SU-DHL-6 (cell line): Measurements from ENCODE around the gene HIVEP3.

Experiments used
- H2AFZ ChIP-seq: fragments of 200-600 bp; sonication (generic); 2 replicates; pipeline ENCODE4 v1.6.1; 2014; ENCODE audit warnings: low read depth, mild to moderate bottlenecking, moderate library complexity, mixed read lengths, antibody characterized with exemption, low read length; ENCODE audit not compliant: severe bottlenecking
- H3F3A ChIP-seq: fragments of 200-600 bp; shearing (Covaris generic); 2 replicates; pipeline ENCODE4 v1.6.0; 2016; ENCODE audit warnings: antibody characterized with exemption, mild to moderate bottlenecking; ENCODE audit not compliant: insufficient read depth
- H3K27ac ChIP-seq: fragments of 200-600 bp; sonication (generic); 2 replicates; pipeline ENCODE4 v1.5.1; 2016; ENCODE audit warnings: low read depth, mild to moderate bottlenecking, low read length, moderate library complexity, mixed read lengths
- H3K27me3 ChIP-seq: fragments of 200-600 bp; sonication (generic), shearing (Covaris generic); 2 replicates; pipeline ENCODE4 v1.6.0; 2014; ENCODE audit warnings: mild to moderate bottlenecking, low read length
- H3K36me3 ChIP-seq: fragments of 200-600 bp; sonication (generic); 2 replicates; pipeline ENCODE4 v1.6.1; 2014; ENCODE audit warnings: mild to moderate bottlenecking, low read length, mixed read lengths
- H3K4me2 ChIP-seq: fragments of 300-600, 200-600 bp; shearing (Covaris generic), sonication (generic); 2 replicates; pipeline ENCODE4 v1.6.0; 2014; ENCODE audit warnings: low read length, low read depth, mild to moderate bottlenecking; ENCODE audit not compliant: poor library complexity, severe bottlenecking
- H3K4me3 ChIP-seq: fragments of 200-600 bp; sonication (generic); 2 replicates; pipeline ENCODE4 v1.5.1; 2014; ENCODE audit warnings: antibody characterized with exemption, low read length, mild to moderate bottlenecking, mixed read lengths; ENCODE audit not compliant: insufficient read depth, poor library complexity, severe bottlenecking
- H3K79me2 ChIP-seq: fragments of 200-600 bp; sonication (generic); 2 replicates; pipeline ENCODE4 v1.6.1; 2014; ENCODE audit warnings: mild to moderate bottlenecking, low read length, moderate library complexity; ENCODE audit not compliant: insufficient read depth
- H3K9ac ChIP-seq: fragments of 200-600 bp; sonication (generic); 2 replicates; pipeline ENCODE4 v1.7.0; 2014; ENCODE audit warnings: mild to moderate bottlenecking, low read length
- H3K9me2 ChIP-seq: fragments of 200-600 bp; sonication (generic); replicated peaks from 2 replicates; pipeline ENCODE4 v1.6.1; 2014; ENCODE audit warnings: low read length; ENCODE audit not compliant: insufficient read depth
- H3K9me3 ChIP-seq: fragments of 200-600 bp; sonication (generic); 2 replicates; pipeline ENCODE4 v1.6.1; 2014; ENCODE audit warnings: low read length, mixed read lengths; ENCODE audit not compliant: insufficient read depth
- H4K20me1 ChIP-seq: fragments of 200-600 bp; sonication (generic); 2 replicates; pipeline ENCODE4 v1.6.1; 2014; ENCODE audit warnings: low read depth, mild to moderate bottlenecking, antibody characterized with exemption, low read length, moderate library complexity, mixed read lengths
- EZH2phosphoT487 ChIP-seq: fragments of 200-600 bp; sonication (generic), shearing (Covaris generic); conservative IDR thresholded peaks from 2 replicates; pipeline ENCODE4 v1.6.1; 2018; ENCODE audit warnings: mild to moderate bottlenecking, antibody characterized with exemption, low read length, moderate library complexity, mixed read lengths
- TF ChIP-seq, protein P1 (sequence below): fragments of 200-600 bp; sonication (generic); IDR thresholded peaks from one replicate; pipeline ENCODE4 v1.5.1; 2017; ENCODE audit warnings: antibody characterized with exemption, mild to moderate bottlenecking, low read length, moderate library complexity; ENCODE audit not compliant: insufficient read depth, poor library complexity, severe bottlenecking

The HIVEP3 gene

DNA sequence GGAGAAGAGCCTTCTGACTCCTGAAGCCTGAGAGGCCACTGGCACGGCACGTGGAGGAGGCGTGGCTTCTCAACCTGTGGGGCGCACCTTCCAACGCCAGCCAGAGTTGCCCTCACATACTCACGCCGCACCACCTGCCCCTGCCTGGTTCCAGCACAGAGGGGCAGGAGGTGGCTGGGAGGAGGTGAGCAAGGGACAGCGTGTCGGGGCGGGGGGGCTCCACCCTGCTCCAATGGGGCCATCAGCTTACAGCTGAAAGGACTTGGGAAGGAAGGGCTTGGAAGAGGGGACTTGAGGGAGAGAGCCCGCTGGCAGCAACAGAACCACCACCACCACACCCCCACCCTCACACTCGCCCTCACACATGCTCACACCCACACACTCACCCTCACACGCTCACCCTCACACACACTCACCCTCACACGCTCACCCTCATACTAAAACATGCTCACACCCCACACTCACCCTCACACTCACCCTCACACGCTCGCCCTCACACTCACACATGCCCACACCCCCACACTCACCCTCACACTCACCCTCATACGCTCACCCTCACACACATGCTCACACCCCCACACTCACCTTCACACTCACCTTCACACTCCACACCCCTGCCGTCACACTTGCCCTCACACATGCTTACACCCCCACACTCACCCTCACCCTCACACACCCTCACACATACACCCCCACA lies 392.7 kb downstream of the HIVEP3 start:
- no peaks in the 10 kb centered on the region for H3F3A ChIP-seq
- H4K20me1 ChIP-seq, result no peaks in the 10 kb centered on the region
- no peaks in the 10 kb centered on the region for H3K9me3 ChIP-seq
- no peak overlapping the region for H3K4me2 ChIP-seq
- H3K4me3 ChIP-seq, result no peak overlapping the region
- no peaks in the 10 kb centered on the region for H3K36me3 ChIP-seq
- H3K79me2 ChIP-seq, result no peaks in the 10 kb centered on the region
- H3K9me2 ChIP-seq, result no peaks in the 10 kb centered on the region
- TF ChIP-seq, protein P1, sequence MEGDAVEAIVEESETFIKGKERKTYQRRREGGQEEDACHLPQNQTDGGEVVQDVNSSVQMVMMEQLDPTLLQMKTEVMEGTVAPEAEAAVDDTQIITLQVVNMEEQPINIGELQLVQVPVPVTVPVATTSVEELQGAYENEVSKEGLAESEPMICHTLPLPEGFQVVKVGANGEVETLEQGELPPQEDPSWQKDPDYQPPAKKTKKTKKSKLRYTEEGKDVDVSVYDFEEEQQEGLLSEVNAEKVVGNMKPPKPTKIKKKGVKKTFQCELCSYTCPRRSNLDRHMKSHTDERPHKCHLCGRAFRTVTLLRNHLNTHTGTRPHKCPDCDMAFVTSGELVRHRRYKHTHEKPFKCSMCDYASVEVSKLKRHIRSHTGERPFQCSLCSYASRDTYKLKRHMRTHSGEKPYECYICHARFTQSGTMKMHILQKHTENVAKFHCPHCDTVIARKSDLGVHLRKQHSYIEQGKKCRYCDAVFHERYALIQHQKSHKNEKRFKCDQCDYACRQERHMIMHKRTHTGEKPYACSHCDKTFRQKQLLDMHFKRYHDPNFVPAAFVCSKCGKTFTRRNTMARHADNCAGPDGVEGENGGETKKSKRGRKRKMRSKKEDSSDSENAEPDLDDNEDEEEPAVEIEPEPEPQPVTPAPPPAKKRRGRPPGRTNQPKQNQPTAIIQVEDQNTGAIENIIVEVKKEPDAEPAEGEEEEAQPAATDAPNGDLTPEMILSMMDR, result no peak
- TF ChIP-seq EZH2phosphoT487, result no peak
- H3K27ac ChIP-seq, result no peak overlapping the region
- no peaks in the 10 kb centered on the region for H3K27me3 ChIP-seq
- no peak overlapping the region for H2AFZ ChIP-seq
- H3K9ac ChIP-seq, result no peak overlapping the region

DNA sequence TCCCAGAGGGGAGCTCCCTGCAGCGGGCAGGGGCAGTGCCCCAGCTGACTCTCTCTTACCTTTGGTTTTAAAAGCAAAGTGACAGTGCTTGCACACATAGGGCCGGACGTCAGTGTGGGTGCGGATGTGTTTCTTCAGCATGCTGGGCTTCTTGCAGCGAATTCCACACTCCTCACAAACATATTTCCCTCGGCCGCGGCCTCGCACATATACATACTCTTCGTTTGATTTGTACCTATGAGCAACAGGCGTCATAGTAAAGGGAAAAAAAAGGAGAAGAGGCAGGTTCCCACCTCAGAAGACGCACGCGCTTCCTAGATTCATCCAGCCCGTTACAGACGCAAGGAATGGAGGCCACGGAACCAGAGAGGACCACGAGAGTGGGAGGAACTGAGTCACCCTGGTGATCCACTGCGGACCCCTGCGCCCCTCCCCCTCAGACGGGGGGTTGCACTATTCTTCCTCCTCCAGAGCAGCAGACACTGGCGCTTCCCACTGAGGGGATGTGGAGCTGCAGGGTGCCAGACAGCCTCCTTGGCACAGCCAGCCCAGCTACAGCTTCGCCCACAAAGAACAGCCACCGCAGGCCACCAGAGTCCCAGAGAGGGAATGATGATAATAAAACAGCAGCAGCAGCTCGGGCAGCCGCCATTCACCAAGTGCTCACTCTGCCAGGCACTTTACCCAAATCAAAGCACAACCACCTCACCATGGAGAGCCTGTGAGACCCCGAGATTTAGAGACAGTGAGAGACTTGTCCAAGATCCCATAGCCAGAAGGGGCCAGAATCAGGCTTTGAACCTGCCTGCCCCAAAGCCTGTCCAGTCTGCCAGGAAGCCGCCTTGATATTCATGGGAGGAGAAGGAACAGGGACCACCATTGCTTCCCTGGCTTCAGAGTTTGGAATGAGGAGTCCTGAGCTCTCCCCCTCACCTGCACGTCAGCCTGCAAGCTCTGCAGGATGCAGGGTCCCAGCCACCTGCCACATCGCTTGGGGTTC lies 393.7 kb downstream of the HIVEP3 start:
- Histone ChIP-seq H3F3A (no peaks in the 10 kb centered on the region), H3K27me3 (no peaks in the 10 kb centered on the region), H3K4me2 (no peak overlapping the region), H3K4me3 (no peak overlapping the region), H3K36me3 (no peaks in the 10 kb centered on the region), H3K9me2 (no peaks in the 10 kb centered on the region), H2AFZ (no peak overlapping the region), H3K27ac (no peak overlapping the region), H3K9ac (no peak overlapping the region), H3K79me2 (no peaks in the 10 kb centered on the region), H3K9me3 (no peaks in the 10 kb centered on the region), H4K20me1 (no peaks in the 10 kb centered on the region)
- TF ChIP-seq, protein P1, result no peak
- TF ChIP-seq EZH2phosphoT487, result no peak

DNA sequence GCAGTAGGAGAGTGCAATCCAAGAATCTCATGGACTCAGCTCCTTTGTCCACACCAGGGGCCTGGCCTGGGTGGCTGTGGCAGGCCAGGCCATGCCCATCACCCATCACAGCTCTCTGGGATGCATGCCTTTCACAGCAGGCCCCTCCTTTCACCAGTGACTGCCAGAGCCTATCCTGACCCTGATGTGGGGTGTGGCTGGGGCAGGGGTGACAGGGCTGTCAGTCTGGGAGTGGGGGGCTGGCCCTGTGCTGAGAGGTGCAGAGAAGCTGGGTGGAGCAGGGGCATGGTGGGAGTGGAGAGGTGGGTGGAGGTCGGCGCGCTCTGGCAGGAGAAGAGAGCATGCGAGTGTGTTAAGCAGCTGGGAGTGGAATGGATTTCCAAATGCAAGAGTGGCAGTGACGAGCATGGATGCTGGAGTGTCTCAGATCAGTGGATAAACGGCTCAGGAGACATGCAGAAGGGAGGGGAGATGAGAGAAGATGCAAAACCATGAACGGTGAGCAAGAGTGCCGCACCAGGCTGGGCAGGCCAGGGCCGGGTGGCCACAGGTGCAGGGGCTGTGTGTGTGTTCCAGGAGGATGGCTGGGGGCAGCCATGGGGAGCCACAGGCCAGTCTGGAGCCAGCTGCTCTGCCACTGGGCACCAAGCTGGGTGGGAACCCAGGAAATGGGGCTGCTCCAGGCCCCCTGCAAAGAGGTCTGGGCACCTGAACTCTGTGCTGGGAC lies 394.6 kb downstream of the HIVEP3 start:
- no peak overlapping the region for H3K4me3 ChIP-seq
- H3K9me3 ChIP-seq, result no peaks in the 10 kb centered on the region
- no peaks in the 10 kb centered on the region for H3K9me2 ChIP-seq
- no peak overlapping the region for H3K27ac ChIP-seq
- TF ChIP-seq, protein P1, result no peak
- no peak for TF ChIP-seq EZH2phosphoT487
- no peaks in the 10 kb centered on the region for H3K36me3 ChIP-seq
- H3K27me3 ChIP-seq, result no peaks in the 10 kb centered on the region
- H3K79me2 ChIP-seq, result no peaks in the 10 kb centered on the region
- no peak overlapping the region for H2AFZ ChIP-seq
- H3F3A ChIP-seq, result 0 out of 2 replicates have a peak, but pooled peaks cover 3% of the 10 kb centered on the region
- no peak overlapping the region for H3K4me2 ChIP-seq
- no peaks in the 10 kb centered on the region for H4K20me1 ChIP-seq
- H3K9ac ChIP-seq, result no peak overlapping the region
